NCI-H345 treated with DMSO at 0.1 percent for 48 hours (cell line): ENCODE results near the gene ASF1B.
"Not testable (repeated sequence)": the region's sequence is repeated elsewhere in the genome, so short reads cannot be mapped to it uniquely, and the experiment has no call there.

Experiments
- DNase-seq: peaks from one replicate; lab custom pipeline; 2025; ENCODE audit not compliant: unreplicated experiment; lab: John Stamatoyannopoulos, UW

ASF1B gene

GRCh38 chr19:14136509-14137281 lies at the start of gene ASF1B:
TSS of gene ASF1B (minus strand) at chr19:14136589. CDS start at chr19:14136456, 133 bp downstream.
- DNase-seq = peak; percentile 93

DNA sequence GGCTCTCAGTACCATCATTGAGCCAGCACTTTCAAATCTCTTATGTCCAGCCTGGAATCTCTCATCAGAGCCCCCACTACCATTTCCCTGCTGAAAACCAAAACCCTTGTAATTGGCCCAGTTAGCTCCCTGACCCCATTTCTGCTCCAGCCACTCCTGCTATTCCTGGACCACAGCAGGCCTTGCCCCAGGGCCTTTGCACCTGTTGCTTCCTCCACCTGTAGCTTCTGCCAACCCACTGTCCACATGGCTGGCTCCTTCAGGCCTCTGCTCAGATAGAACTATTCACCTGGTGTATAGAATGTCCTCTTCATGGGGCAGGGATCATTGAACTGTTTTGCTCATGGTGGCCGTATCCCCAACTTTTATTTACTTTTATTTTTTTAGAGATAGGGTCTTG lies 49.3 kb upstream of the ASF1B start:
- DNase-seq = not testable (repeated sequence)

DNA sequence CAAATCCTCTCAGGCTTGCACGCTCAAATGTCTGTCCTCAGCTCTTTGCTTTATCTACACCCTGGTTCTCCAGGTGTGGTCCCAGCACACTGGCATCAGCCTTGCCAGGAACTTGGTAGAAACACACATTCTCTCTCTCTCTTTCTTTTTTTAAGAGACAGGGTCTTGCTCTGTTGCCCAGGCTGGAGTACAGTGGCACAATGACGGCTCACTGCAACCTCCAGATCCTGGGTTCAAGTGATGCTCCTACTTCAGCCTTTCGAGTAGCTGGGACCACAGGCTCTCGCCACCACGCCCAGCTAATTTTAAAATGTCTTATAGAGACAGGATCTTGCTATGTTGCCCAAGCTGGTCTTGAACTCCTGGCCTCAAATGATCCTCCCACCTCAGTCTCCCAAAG lies 48.8 kb upstream of the ASF1B start:
- no peak for DNase-seq

- DNase-seq = no peak
These were observed 47.5 kb upstream of the ASF1B start for GRCh38 chr19:14183741-14184350.

GRCh38 chr19:14182476-14182875 lies 46.1 kb upstream of the ASF1B start:
- no peak for DNase-seq

DNA sequence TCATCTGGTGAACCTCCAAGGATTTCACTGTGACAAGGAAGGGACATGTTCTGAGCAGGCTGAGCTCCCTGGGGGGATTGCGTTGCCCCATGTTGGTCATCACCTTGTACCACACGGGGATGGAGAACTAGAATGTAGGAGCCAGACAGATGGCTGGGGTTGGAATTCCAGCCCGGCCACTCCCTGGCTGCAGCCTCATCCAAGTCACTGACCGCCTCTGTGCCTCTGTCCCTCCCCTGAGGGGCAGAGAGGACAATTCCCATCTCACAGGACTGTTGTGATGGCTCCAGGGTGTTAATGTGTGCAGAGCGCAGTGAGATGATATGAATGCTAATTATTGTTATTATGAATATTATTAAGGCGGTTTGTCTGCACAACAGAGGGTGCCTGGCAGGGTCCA lies 45.5 kb upstream of the ASF1B start:
- no peak for DNase-seq

DNA sequence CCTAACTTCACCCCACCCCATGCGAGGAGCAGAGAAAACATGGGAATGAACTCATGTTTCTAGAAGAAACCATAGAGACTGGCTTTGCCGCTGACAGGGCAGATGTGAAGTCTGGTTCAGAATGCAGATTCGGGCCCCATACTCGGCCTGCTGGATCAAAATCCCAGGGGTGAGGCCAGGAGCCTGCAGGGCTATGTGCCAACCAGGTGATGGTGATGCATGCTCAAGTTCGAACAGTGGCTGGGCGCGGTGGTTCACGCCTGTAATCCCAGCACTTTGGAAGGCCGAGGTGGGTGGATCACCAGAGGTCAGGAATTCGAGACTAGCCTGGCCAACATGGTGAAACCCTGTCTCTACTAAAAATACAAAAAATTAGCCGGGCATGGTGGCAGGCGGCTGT lies 44.8 kb upstream of the ASF1B start:
- not testable (repeated sequence) for DNase-seq

DNA sequence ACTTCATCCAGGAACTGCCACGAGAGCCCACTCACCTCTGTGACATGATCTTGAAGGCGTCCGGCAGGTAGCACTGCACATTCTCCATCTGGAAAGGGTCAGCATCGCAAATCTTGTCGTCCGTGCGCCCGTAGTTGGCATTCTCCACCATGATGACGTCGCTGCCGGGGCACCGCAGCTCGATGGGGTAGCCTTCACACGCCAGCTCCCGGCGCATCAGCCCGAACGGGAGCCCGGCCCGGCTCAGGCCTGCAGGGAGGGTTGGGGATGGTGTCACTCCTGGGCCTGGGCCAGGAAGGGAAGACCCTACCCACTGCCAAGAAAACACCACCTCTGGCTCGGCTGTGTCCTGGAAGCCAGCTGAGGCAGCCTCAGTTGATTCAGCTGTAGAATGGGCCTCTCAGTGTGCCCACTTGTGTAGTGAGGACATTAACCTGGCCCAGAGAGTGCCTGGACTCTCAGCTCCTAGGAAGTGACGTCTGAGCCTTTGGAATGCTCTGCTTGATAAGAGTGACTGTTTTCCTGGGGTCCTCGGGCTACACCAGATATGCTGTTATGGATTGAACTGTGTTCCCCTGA lies 41.2 kb upstream of the ASF1B start:
- DNase-seq = no peak

- no peak for DNase-seq
These were observed 39.0 kb upstream of the ASF1B start for GRCh38 chr19:14175351-14175792.

GRCh38 chr19:14174883-14175282 lies 38.5 kb upstream of the ASF1B start:
- DNase-seq = no peak

DNA sequence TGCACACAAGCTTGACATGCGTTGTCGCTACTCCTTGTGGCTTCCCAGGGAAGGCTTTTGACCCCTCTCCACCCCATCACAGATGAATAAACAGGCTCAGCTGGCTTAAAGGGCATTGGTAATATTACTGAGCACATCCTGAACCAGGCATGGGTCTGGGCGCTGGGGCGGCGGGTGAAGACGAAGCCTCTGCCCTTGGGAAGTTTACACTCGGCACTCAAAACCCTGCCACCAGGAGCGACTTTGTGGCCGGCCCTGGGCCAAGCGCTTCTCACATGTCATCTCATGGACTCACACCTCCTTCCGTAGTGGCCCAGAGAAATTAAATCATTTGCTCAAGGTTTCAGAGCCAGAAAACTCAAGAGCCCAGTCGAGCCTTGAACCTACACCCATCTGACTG lies 32.6 kb upstream of the ASF1B start:
- DNase-seq = no peak

DNA sequence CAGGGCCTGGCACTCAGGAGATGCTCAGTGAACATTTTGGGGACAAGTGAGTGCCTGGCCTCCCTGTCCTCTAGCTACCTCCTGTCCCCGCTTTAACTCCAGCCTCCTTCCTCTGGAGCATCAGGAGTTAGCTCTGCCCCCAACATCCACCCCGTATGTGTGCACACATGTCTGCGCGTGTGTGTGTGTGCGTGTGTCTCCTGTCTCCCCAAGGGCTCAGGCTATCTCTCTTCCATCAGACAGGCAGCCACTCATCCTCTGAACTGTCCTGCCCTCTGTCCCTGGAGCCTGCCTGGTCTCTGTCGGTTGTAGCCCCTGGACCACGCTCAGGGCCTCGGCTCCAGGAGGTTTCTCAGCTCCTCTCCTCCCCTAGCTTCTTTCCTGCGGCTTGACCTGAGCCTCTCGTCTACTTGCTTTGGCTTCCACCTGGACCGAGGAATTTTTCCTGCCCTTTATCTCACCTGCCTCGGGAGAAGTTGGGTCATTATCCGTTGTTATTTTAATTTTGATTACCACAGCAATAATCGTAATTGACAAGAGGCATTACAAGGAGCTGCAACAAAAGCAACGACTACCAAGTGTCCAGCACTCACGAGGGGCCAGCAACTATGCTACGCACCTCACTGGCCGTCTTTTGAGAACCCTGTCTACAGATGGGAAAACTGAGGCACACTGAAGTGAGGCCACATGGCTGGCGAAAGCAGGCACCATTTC lies 32.0 kb upstream of the ASF1B start:
- DNase-seq = no peak

GRCh38 chr19:14167576-14168138 lies 31.3 kb upstream of the ASF1B start:
- DNase-seq = no peak

GRCh38 chr19:14166999-14167575 lies 30.7 kb upstream of the ASF1B start:
- DNase-seq = no peak

DNA sequence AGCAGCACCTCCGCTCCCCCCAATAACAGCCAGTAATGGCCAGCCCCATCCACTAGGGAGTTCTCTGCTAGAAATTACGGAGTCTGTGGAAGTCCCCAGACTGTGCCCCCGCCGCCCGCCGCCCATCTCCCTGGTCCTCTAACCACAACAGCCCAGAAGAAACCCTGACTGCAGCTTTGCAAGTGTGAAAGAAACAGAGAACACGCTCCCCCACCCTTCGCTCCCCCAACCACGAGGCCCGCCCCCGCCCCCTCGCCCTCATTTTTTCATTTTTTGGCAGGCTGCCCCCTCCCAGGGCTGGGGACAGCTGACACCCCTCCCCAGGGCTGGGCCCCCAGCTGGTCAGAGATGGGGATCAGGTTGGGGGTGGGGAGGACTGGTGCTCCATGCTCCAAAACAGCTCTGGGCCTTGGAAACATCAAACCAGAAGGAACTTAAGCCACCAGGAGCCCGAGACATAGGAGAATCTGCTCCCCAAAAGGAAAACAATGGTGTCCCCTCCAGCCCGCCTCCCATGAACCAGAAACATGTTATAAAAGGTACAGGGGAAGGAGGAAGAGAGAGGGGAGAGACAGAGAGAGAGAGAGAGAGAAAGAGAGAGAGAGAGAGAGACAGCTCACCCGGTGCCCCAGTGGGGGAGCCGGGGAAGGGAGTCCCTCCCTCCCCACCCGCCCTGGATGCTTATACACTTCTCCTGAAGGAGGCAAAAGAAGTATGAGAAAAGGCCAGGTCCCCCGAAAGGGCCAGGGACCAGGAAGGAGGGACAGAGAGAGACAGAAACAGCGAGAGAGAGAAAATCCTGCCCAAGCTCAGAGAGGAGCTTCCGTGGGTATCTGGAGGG lies 29.8 kb upstream of the ASF1B start:
- DNase-seq = no peak

- DNase-seq = no peak
These were observed 28.5 kb upstream of the ASF1B start for GRCh38 chr19:14164724-14165493.

- DNase-seq = no peak
These were observed 27.7 kb upstream of the ASF1B start for GRCh38 chr19:14164082-14164481.

DNA sequence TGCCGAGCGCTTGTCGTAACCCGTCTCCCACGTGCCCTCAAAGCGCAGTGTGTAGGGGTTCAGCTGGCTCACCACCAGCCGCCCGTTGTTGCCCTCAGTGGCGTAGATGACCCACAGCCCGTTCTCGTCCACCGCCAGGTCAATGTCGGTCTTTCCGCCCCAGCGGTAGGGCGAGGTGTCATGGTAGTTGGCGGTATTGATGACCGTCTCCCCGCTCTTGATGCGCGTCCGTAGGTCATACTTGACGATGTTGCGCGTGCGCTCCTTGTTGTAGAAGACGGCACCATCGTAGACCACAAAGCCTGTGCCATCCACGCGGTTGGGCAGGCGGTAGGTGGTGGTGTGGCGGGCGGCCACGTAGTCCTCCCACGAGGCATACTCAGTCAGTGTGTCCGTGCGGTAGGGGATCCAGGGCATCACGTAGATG lies 26.5 kb upstream of the ASF1B start:
- no peak for DNase-seq

- DNase-seq = no peak
These were observed 24.9 kb upstream of the ASF1B start for GRCh38 chr19:14161305-14161704.
